BLaER1 (cell line): Measurements from ENCODE around the gene ZDHHC11.
"Not testable (repeated sequence)": the region's sequence is repeated elsewhere in the genome, so short reads cannot be mapped to it uniquely, and the experiment has no call there.

Experiments
- H3K27ac ChIP-seq: shearing (Covaris generic); formaldehyde crosslinking; 2 replicates; pipeline ENCODE4 v1.8.1; 2022
- H3K27me3 ChIP-seq: shearing (Covaris generic); formaldehyde crosslinking; 2 replicates; pipeline ENCODE4 v1.8.1; 2022
- H3K36me3 ChIP-seq: shearing (Covaris generic); formaldehyde crosslinking; 2 replicates; pipeline ENCODE4 v1.8.1; 2022
- H3K4me1 ChIP-seq: shearing (Covaris generic); formaldehyde crosslinking; 2 replicates; pipeline ENCODE4 v1.8.1; 2022
- H3K4me2 ChIP-seq: shearing (Covaris generic); formaldehyde crosslinking; 2 replicates; pipeline ENCODE4 v1.8.1; 2022
- H3K4me3 ChIP-seq: shearing (Covaris generic); formaldehyde crosslinking; 2 replicates; pipeline ENCODE4 v1.8.1; 2022
- H3K9ac ChIP-seq: shearing (Covaris generic); formaldehyde crosslinking; 2 replicates; pipeline ENCODE4 v1.8.1; 2022
- H3K9me3 ChIP-seq: shearing (Covaris generic); formaldehyde crosslinking; 2 replicates; pipeline ENCODE4 v1.8.1; 2022
- H4K20me1 ChIP-seq: shearing (Covaris generic); formaldehyde crosslinking; 2 replicates; pipeline ENCODE4 v1.8.1; 2022

Gene ZDHHC11

DNA sequence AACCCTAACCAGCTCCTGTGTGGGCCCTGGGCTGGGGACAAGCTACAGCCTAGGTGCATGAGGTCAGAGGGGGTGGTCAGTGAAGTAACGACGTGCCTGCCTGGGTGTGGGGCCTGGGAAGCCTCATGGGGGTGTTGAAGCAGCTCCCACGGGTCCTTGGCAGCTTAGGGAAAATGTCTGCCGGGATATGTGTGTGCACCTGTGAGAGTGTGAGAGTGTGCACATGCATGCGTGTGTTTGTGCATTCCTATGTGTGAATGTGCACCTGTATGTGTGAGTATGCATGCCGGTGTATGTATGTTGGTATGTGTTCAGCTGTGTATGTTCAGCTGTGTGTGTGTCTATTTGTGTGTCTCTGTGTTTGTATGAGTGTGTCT, 62.9 kb downstream of the ZDHHC11 start:
- H3K9me3 ChIP-seq, H3K9ac ChIP-seq, H3K4me2 ChIP-seq, H3K36me3 ChIP-seq, H3K4me3 ChIP-seq, H4K20me1 ChIP-seq, H3K27ac ChIP-seq: not testable (repeated sequence)
- peaks cover 18% of the 10 kb centered on the region for H3K27me3 ChIP-seq
- H3K4me1 ChIP-seq = peaks cover 15% of the 10 kb centered on the region

DNA sequence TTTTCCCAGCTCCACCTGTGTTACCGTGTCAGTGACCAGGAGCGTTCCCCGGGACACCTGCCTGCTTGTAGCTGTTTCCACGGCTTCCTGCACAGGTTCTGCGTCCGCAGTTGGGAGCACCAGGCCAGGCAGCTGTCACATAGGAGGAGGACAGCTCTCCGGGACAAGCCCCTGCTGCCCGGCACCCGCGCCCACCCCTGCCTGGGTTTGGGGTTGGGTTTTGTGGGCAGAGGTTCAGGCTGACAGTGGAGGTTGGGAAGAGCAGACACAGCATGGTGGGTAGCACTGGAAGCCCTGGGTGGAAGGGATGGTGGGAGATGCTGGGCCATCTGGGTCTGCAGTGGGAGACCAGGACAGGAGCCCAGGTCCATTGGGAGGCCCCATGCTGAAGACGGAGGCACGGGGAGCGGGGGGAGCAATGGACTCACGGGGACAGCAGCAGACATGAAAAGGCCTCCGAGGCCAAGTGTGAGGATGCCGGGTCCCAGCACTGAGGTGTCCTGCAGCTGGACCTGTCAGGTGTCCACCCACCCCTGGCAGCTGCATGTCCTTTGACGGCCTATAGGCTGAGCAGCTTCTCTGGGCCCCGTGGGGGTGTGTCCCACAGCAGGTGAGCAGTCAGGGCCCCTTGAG, 63.4 kb downstream of the ZDHHC11 start:
- not testable (repeated sequence) for H3K4me3 ChIP-seq, H4K20me1 ChIP-seq, H3K4me2 ChIP-seq, H3K36me3 ChIP-seq, H3K27ac ChIP-seq, H3K9ac ChIP-seq, H3K9me3 ChIP-seq
- H3K27me3 ChIP-seq = peaks cover 18% of the 10 kb centered on the region
- peaks cover 15% of the 10 kb centered on the region for H3K4me1 ChIP-seq

DNA sequence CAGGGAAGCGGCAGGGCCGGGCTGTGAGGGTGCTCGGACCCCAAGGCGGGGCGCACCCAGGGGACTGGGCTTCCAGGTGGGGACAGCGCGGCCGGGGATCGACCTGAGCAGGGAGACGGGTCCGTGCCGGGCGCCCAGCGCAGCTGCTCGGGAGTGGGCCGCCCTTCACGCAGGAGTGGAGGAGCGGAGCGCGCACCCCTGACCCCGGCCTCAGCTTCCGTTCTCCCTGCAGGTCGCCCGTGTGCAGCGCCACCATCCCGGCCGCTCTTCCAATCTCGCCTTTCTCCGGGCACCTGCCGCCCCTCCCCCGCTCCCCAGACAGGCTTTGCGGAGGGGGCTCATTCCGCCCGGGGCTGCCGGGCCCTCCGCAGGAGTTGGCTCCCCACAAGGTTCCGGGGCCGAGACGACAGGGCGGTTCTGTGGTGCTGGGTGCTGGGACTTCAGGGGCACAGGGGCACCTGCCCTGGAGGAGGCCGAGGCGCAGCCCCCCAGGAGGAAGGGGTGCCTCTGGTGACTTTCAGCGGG, 65.5 kb downstream of the ZDHHC11 start:
- Histone ChIP-seq H3K27me3 (peaks cover 18% of the 10 kb centered on the region), H3K9ac (peak overlapping the region; percentile 55; the same call in 1 of the 2 replicates), H3K4me2 (peak overlapping the region; percentile 93), H3K4me1 (peaks cover 21% of the 10 kb centered on the region), H3K4me3 (peak overlapping the region; percentile 71)
- not testable (repeated sequence) for H4K20me1 ChIP-seq, H3K9me3 ChIP-seq, H3K27ac ChIP-seq, H3K36me3 ChIP-seq

DNA sequence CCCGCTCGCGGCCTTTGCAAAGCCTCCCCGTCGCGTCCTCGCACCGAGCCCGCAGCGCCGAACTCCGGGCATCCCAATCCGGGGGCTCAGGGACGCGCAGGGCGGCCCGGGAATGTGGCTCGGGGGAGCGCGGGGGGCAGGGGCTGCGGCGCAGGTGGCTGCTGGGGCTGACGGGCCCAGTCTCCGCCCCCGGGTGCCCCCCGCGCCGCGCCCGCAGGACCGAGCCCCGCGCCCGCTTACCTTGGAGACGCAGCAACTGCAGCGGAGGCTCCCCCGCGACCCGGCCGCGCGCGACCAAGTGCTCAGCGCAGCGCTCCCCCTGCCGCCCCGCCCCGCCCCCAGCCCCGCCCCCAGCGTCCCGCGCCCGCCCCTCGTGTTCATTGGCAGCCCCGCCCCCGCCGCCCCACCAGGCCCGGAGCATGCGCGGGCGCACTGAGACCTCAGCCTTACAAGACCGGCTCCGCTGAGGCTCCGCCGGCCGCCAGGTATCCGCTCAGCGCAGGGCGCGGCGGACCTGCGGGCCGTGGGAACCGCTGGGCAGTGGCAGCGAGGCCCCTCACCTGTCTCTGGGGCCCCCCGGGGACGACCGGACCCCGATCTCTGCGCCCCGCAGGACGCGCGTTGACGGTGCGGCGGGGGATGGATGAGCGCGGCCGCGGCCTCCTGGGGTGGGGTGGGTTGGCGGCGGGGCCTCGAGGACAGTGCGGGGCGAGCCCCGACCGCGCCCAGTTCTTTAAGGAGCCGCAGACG, 66.2 kb downstream of the ZDHHC11 start, which contains the start of gene ZDHHC11B:
Gene ZDHHC11B, minus strand, starts transcription at position 302 of the 750 bp plus-strand sequence. CDS start 17,810 bp downstream, outside the sequence.
- H3K36me3 ChIP-seq, H3K27ac ChIP-seq, H3K9me3 ChIP-seq, H4K20me1 ChIP-seq: not testable (repeated sequence)
- Histone ChIP-seq H3K4me2 (peak within 1 kb of the TSS; percentile 93), H3K9ac (peak within 1 kb of the TSS; percentile 55; the same call in 1 of the 2 replicates), H3K4me3 (peak within 1 kb of the TSS; percentile 71), H3K27me3 (peaks cover 18% of the 10 kb centered on the region), H3K4me1 (peaks cover 20% of the 10 kb centered on the region)

DNA sequence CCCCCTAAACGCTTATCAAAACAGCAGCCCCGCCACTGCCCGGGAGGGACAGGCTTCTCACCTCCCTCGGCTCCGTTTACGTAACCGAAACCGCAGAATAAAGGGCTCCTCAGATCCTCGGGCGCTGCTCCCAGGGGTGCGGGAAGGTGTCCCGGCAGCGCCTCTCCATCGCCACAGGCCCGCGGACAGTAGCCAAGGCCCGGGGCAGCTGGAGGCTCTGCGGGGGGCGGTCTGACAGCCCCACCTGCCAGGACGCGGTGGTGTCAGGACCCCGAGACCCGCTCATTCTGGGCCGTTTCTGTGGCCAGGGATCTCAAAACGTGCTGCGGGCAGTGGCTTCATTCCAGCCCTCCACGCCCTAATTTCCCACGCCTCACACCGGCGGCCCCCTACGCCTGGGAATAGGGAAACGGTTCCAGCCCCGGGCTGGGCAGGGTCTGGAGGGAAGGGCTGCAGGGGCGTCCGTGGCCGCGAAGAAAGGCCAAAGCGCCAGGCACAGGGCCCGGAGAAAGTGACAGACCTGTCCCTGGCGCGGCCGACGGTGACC, 66.8 kb downstream of the ZDHHC11 start:
- not testable (repeated sequence) for H3K36me3 ChIP-seq, H3K27ac ChIP-seq, H4K20me1 ChIP-seq, H3K9me3 ChIP-seq, H3K9ac ChIP-seq
- peak overlapping the region; percentile 81 for H3K4me2 ChIP-seq
- H3K27me3 ChIP-seq = peaks cover 18% of the 10 kb centered on the region
- peaks cover 18% of the 10 kb centered on the region for H3K4me1 ChIP-seq
- peak overlapping the region; percentile 71 for H3K4me3 ChIP-seq

DNA sequence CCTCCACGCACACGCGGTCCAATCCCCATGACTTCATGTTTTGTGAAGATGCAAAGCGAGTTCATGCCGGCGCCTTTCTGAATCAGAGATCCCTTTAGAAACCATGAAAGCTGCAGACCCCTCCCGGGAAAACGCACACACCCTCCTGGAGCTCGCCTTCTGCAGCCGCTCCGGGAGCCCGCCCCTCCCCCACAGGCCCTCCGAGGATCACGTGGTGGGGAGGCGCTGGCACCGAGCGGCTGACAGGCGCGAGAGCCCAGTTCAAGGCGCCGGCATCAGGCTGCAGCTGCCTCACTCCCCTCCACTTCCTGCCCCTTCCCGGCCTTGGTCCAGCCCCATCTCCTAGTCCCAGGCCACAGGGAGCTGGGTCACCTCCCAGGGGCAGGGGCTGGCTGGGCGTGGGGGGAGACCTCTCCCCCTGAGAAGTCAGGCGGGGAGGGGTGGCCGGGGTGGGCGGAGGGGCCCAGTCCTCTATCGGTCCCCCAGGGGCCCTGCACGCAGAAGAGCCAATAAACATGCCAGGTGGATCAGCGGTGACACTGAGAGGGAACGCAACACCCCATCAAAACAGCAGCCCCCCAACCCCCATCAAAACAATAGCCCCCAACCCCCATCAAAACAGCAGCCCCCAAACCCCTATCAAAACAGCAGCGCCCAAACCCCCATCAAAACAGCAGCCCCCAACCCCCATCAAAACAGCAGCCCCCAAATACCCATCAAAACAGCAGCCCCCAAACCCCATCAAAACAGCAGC, 67.6 kb downstream of the ZDHHC11 start:
- H3K4me2 ChIP-seq = peak overlapping the region; percentile 81

DNA sequence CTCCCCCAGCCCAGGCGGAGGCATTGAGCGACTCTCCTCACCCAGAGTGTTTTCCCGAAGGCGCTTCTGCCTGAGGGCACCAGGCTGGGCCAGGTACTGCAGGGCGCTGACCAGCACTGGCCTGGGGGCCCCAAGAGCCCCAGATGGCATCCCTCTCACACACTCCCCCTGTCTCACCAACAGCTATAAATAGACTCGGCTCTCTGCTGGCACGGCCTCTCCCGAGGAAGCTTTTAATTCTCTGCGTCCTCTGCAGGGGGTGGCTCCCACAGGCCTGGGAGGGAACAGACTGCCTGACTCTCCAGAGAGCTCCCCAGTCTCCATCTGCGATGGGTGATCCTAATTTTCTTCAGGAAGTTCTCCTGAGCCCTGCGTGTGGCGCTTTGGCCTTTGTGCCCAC, 68.4 kb downstream of the ZDHHC11 start:
- not testable (repeated sequence) for H3K36me3 ChIP-seq, H4K20me1 ChIP-seq, H3K4me2 ChIP-seq, H3K4me3 ChIP-seq, H3K27ac ChIP-seq, H3K9ac ChIP-seq, H3K9me3 ChIP-seq
- peaks cover 18% of the 10 kb centered on the region for H3K27me3 ChIP-seq
- H3K4me1 ChIP-seq = peaks cover 18% of the 10 kb centered on the region

More for the DNA sequence above, 67.6 kb downstream of the ZDHHC11 start:
- H3K27me3 ChIP-seq = peaks cover 18% of the 10 kb centered on the region
- peak overlapping the region; percentile 71; the same call in 1 of the 2 replicates for H3K4me3 ChIP-seq
- not testable (repeated sequence) for H3K9ac ChIP-seq, H3K27ac ChIP-seq, H4K20me1 ChIP-seq, H3K9me3 ChIP-seq, H3K36me3 ChIP-seq
- H3K4me1 ChIP-seq = peaks cover 18% of the 10 kb centered on the region

DNA sequence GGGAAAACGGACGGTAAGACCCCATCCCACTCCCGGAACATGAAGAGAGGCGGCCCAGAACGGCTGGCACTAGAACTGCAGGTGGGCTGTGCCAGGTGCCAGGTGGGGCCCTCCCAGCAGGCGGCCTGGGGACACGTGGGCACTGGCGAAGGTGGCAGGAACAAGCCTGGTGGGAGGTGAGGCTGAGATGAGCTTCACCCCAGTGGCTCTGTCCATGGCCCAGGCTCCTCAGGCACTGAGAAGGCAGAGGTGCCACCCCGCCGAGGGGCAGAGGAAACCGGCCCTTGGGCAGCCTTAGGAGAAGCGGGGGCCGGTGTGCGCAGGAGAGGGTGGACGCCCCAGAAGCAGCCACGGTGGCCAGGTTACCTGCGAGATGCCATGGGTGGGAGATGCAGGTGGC, 70.2 kb downstream of the ZDHHC11 start:
- not testable (repeated sequence) for H4K20me1 ChIP-seq, H3K4me3 ChIP-seq, H3K9ac ChIP-seq, H3K9me3 ChIP-seq, H3K27ac ChIP-seq, H3K36me3 ChIP-seq
- H3K4me2 ChIP-seq = peak overlapping the region; percentile 39
- peaks cover 17% of the 10 kb centered on the region for H3K27me3 ChIP-seq
- peaks cover 24% of the 10 kb centered on the region for H3K4me1 ChIP-seq

DNA sequence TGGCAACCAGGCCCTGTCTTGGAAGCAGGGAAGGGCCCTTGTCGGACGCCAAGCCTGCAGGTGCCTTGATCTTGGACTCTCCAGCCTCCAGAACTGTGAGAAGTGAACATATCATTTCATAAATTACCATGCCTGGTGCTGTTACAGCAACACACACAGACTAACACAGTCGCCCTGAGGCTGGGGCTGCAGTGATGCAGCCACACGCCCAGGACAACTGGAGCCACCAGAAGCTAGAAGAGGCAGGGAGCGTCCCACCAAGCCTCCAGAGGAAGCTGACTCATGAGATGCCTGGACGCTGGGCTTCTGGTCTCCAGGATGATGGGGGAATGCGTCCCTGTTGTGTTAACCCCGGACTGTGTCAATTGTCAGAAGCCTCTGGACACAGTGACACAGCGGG, 71.8 kb downstream of the ZDHHC11 start:
- H3K4me3 ChIP-seq, H3K36me3 ChIP-seq: not testable (repeated sequence)
- peaks cover 18% of the 10 kb centered on the region for H3K4me1 ChIP-seq

DNA sequence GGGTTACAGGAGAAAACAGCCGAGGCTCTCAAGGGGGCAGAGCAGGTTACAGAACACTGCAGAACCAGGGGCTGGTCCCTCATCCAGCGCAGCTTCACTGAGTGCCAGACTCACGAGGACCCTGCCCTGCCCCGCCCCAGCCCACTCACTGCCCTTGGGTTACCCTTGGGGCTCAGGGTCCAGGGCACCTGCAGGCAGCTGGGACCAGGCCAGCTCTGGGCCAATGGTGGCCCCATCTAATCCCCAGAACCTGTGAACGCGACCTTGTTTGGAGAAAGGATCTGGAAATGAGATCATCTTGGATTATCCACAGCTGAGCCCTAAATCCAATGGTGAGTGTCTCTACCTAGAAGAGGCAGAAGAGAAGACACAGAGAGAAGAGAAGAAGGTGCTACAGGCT, 72.4 kb downstream of the ZDHHC11 start:
- H3K9ac ChIP-seq, H3K4me2 ChIP-seq, H3K27ac ChIP-seq, H3K9me3 ChIP-seq, H3K27me3 ChIP-seq, H3K4me3 ChIP-seq, H3K36me3 ChIP-seq, H4K20me1 ChIP-seq: not testable (repeated sequence)
- peaks cover 15% of the 10 kb centered on the region for H3K4me1 ChIP-seq

More for the DNA sequence above, 71.8 kb downstream of the ZDHHC11 start:
- H3K27me3 ChIP-seq, H3K9ac ChIP-seq, H4K20me1 ChIP-seq, H3K4me2 ChIP-seq, H3K27ac ChIP-seq, H3K9me3 ChIP-seq: not testable (repeated sequence)
